ENCODE measurements around the gene LARP4B.

- no peak for TF ChIP-seq CTCF (IDR thresholded peaks at IDR 0.05)
- TF ChIP-seq POLR2A (IDR thresholded peaks at IDR 0.05) = no peak
Observed at GRCh38 chr10:797179-797578, 134.3 kb downstream of the LARP4B start.

Measured in uterus (tissue), 2 donors.